8988T (cell line): ENCODE results near the gene WDFY3.
"Not testable (repeated sequence)": the region's sequence is repeated elsewhere in the genome, so short reads cannot be mapped to it uniquely, and the experiment has no call there.

Experiments used
- DNase-seq: peaks from one replicate; pipeline ENCODE4 v3.0.0; 2011

WDFY3 gene

DNA sequence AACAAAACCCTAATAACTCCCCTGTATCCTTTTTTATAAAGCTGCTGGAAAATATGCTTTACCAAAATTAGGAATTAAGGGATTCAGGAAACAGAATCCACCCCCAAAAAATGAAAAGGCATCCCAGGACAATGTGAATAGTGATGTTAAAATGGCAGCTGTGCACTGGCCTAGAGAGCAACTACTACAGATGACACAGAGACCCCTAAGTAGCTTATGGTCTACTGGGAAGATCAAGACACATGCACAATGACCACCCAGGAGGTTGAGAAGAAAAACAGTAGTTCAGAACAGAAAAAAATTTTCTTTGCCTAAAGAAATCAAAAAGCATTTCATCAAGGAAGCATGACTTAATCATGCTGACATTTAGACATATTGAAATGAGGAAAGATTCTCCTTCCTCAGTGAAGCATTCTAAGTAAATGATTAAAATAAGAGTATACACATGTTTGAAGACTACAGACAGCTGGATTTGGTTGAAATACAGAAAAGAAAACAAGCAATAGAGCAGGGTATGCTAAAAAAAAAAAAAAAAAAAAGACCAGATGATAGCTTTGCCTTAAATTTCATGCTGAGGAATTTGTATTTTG is 117.3 kb downstream of the WDFY3 start:
- no peak for DNase-seq

DNA sequence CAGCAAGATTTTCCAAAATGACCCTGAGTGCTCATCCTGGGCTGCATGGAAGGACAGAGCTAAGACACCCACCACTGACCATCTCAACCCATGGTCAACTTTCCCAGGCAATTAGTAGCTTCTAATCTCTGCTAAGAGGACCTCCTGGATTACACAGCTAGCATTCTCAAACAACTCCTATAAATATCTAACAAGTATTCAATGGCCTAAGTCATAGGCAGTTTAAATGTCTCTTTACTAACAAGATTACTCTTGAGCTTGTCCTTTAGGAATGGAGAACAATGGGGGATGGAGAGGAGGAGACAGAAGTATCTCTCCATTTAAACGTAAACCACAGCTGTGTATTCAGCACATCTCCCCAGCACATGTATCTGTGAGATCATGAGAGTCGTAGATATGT is 118.1 kb downstream of the WDFY3 start:
- DNase-seq = no peak

GRCh38 chr4:84847978-84848377 is 118.5 kb downstream of the WDFY3 start:
- no peak for DNase-seq

- no peak for DNase-seq
These were observed 119.5 kb downstream of the WDFY3 start for GRCh38 chr4:84846985-84847384.

- DNase-seq = no peak
These were observed 125.1 kb downstream of the WDFY3 start for GRCh38 chr4:84841435-84841834.

DNA sequence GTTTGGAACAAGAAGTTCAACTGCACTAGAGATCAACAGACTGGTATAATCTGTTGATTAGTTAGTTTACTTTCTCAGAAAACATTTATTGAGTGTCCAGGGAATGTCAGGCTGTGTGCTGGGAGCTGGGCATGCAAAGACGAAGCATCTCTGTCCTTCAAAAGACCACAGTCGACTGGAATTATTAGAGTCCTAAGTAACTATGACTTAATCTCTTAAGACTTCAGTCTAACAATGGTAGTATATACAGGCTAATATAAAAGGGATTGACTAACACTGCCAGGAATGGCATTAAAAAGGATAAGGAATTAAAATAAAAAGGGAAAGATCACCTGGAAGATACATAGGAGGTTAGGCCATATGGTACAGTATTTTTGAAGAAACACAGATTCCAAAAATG is 128.7 kb downstream of the WDFY3 start:
- DNase-seq = no peak

- DNase-seq = not testable (repeated sequence)
These were observed 136.9 kb downstream of the WDFY3 start for GRCh38 chr4:84829633-84830032.

DNA sequence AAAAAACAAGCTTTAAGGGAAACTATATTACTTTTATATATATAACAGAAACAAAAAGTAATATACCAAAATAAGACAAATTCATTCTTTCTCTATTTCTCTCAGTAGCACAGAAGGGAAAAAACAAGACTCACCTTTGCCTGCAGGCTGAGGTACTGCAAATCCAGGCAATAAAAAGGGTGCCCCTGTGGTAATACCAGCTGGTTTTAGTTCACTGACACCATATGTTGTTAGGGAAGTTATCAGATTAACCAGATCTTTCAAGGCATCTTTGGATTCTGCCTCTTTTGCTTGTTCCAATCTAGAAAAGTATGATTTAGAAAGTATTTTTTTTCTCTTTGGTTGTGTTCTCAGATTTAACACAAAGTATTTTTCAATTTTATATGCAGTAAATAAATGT is 139.8 kb downstream of the WDFY3 start:
- DNase-seq = no peak

DNA sequence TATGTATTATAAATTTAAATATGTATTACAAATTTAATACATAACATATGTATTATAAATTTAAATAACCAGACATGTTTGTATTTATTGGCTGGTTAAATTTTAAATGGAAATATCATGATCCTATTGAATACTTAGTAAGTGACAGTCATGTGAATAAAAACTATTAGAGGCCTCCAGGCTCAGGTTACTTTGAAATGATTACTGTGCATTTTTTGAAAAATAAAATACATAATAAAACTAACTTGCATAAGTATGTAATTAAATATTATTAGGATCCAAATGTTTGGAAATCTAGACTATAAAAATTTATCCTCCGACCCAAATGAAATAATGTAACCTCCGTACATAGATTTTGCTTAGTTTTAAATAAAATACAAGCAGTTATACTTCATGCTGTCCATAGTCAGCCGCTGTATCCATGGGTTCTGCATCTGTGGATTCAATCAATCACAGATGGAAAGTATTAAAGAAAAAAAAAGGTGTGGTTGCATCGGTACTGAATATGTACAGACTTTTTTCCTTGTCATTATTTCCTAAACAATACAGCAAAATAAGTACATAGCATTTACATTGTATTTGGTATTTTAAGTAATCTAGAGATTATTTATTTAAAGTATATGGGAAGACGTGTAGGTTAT is 140.7 kb downstream of the WDFY3 start:
- no peak for DNase-seq

DNA sequence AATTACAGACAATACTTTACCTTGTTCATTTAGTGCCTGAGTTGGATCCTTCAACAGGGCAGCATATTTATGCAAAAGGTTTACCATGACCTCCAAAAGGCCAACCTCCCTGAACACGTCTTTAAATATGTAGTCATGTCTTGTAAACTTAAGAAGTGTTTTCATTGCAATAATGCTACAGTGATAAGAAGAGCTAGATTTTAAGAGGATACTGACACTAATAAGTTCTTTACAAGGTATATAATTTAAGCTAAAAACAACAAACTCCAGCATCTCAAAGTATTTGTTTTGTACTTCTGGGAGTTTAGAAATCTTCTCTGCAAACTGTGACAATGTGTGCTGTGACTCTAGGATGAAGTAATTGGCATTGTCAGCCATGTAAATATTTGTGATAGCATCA is 145.4 kb downstream of the WDFY3 start:
- no peak for DNase-seq

GRCh38 chr4:84814094-84814750 is 152.3 kb downstream of the WDFY3 start:
- DNase-seq = no peak

DNA sequence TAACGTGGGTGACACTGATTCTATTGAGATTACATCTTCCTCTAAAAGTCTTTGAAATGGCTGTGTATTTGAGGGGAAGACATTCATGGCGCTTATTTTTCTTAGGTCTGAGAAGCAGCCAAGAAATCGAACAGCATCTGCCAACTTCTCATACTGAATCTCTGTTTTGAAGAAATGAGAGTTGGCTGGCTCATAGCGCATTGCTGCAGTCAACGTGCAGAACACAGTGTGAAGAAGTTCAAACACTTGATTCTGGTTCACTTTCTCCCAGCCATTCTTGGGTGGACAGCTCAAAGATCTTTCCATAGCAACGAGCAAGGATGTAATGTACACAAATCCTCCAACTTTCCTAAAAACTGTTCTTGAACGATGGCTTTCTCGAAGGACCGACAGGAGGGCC is 156.5 kb downstream of the WDFY3 start:
- DNase-seq = no peak

DNA sequence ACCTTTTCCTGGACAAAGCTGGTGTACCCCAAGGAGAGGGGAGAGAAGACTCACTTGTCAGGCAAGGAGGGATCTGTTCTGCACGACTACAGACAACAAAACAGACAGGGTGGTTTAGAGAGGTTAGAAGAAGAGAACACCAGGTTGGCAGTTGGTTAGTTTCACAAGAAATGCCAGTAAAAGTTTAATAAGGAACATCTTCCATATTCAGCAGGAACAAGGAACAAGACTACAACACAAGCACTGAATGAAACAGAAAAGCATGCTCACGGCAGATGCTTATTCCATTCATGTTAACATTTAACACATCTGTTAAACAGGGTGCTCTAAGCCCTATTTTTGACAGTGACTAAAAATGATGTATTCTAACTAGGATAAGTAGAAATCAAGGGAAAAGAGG is 158.2 kb downstream of the WDFY3 start:
- DNase-seq = no peak

- DNase-seq = not testable (repeated sequence)
These were observed 159.9 kb downstream of the WDFY3 start for GRCh38 chr4:84806541-84806940.

GRCh38 chr4:84804136-84804535 is 162.4 kb downstream of the WDFY3 start:
- no peak for DNase-seq

- no peak for DNase-seq
These were observed 162.8 kb downstream of the WDFY3 start for GRCh38 chr4:84803720-84804119.

DNA sequence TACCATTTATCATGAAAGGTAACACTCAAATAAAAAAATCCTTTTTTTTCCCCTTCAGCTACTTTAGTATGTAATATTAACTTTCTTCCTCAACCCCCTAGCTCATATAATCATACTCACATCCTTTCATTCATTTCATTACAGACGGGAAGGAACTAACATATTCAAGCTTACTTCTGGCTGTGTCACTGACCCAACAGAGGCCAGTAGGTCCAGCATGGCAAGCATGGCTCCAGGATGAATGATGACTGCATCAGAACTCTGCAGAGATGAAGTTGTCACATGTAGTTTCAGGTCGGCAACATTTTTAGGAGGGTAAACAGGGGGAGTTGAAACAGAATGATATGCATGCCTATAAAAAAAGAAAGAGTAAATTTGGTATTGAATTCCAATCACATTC is 163.4 kb downstream of the WDFY3 start:
- no peak for DNase-seq

- DNase-seq = no peak
These were observed 166.2 kb downstream of the WDFY3 start for GRCh38 chr4:84800256-84800655.

GRCh38 chr4:84799318-84799717 is 167.2 kb downstream of the WDFY3 start:
- DNase-seq = no peak

DNA sequence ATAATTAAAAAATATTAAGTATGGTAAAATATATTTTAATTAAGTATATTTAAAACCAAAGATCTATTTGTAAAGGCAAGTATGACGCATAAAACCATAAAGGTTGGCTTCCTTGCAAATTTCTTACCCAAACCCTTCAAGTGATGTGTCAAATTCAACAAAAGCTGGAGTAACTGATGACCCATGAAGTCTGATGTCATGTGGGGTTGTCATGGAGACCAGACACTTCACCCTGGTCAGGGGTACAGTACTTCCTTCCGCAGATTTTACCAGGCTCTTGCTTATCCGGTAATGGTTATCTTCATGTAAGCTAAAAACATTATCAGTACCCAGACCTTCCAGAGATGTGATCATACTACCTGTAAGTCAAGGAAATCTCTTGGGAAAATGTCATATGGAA is 170.1 kb downstream of the WDFY3 start:
- DNase-seq = no peak

- DNase-seq = no peak
These were observed 173.9 kb downstream of the WDFY3 start for GRCh38 chr4:84792366-84793301.

DNA sequence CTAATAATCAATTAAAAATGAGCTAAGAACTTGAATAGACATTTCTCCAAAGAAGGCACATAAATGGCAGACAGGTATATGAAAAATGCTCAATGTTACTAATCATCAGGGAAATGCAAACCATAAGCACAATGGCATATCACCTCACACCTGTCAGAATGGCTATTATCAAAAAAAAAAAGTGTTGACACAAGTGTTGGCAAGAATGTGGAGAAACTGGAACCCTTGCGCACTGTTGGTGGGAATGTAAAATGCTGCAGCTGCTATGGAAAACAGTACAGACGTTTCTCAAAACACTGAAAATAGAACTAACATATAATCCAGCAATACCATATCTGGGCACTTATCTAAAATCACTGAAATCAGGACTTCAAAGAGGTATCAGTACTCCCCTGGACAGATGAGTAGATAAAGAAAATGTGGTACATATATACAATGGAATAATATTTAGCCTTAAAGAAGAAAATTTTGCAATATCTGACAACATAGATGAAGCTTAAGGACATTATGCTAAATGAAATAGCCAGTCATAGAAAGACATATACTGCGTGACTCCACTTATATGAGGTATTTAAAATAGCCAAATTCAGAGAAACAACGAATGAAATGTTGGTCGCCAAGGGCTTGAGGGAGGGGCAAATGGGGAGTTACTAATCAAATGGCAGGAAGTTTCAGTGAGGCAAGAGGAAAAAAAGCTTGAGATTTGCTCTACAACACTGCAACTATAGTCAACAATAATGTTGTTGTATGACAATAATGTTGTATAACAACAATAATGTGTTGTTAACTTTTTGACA is 175.5 kb downstream of the WDFY3 start:
- DNase-seq = no peak

DNA sequence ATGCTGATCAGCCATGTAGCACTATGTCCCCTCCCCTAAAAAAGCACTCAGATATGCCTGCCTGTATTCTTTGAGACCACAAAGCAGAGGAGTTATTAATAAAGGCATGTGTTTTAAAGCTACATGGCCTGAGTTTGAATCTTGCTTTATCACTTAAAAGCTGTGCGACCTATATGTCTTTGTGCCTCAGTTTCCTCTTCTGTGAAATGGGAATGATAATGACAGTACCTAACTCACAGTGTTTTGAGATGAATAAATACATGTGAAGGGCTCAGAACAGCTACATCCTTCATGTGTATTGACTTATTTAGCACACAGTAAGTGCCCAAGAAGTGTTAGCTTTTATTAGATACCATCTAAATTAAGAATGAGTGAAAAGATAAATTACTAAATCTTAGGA is 180.0 kb downstream of the WDFY3 start:
- no peak for DNase-seq
